DOHH2 (cell line): ENCODE data around the gene ZNF416.

ENCODE experiments used
- H3F3A ChIP-seq: fragments of 200-600 bp; sonication (generic), shearing (Covaris generic); 2 replicates; pipeline ENCODE4 v1.6.0; 2016; ENCODE audit warnings: antibody characterized with exemption, mild to moderate bottlenecking; ENCODE audit not compliant: control insufficient read depth, insufficient read depth
- H3K27ac ChIP-seq: fragments of 200-600 bp; sonication (generic); 2 replicates; pipeline ENCODE4 v1.5.1; 2014; ENCODE audit warnings: low read depth, mild to moderate bottlenecking, low read length, moderate library complexity
- H3K27me3 ChIP-seq: fragments of 200-600 bp; sonication (generic); 2 replicates; pipeline ENCODE4 v1.6.1; 2014; ENCODE audit warnings: mild to moderate bottlenecking, low read length, mixed read lengths; ENCODE audit not compliant: control insufficient read depth
- H3K36me3 ChIP-seq: fragments of 200-600 bp; sonication (generic); 2 replicates; pipeline ENCODE4 v1.6.1; 2014; ENCODE audit warnings: mild to moderate bottlenecking, low read length, moderate library complexity, mixed read lengths; ENCODE audit not compliant: control insufficient read depth
- H3K4me1 ChIP-seq: fragments of 200-600 bp; sonication (generic); 2 replicates; pipeline ENCODE4 v1.6.1; 2014; ENCODE audit warnings: mild to moderate bottlenecking, low read length, mixed read lengths; ENCODE audit not compliant: control insufficient read depth
- H3K4me2 ChIP-seq: fragments of 200-600 bp; sonication (generic); 2 replicates; pipeline ENCODE4 v1.6.0; 2014; ENCODE audit warnings: mild to moderate bottlenecking, low read length, moderate library complexity
- H3K4me3 ChIP-seq: fragments of 200-600 bp; sonication (generic); 2 replicates; pipeline ENCODE4 v1.5.1; 2014; ENCODE audit warnings: mild to moderate bottlenecking, low read length, mixed read lengths
- H3K79me2 ChIP-seq: fragments of 200-600 bp; sonication (generic); 2 replicates; pipeline ENCODE4 v1.6.1; 2014; ENCODE audit warnings: mild to moderate bottlenecking, low read length, mixed read lengths; ENCODE audit not compliant: control insufficient read depth
- H3K9me2 ChIP-seq: fragments of 200-600 bp; sonication (generic); replicated peaks from 2 replicates; pipeline ENCODE4 v1.6.1; 2014; ENCODE audit warnings: mild to moderate bottlenecking, low read length, mixed read lengths; ENCODE audit not compliant: control insufficient read depth
- H3K9me3 ChIP-seq: fragments of 200-600 bp; sonication (generic); 2 replicates; pipeline ENCODE4 v1.6.1; 2014; ENCODE audit warnings: antibody characterized with exemption, low read length, mixed read lengths; ENCODE audit not compliant: control insufficient read depth, insufficient read depth
- H4K20me1 ChIP-seq: fragments of 200-600 bp; sonication (generic); 2 replicates; pipeline ENCODE4 v1.6.0; 2014; ENCODE audit warnings: low read depth, mild to moderate bottlenecking, antibody characterized with exemption, low read length, moderate library complexity; ENCODE audit not compliant: control insufficient read depth, insufficient read depth
- CTCF ChIP-seq: fragments of 200-600 bp; sonication (generic); IDR thresholded peaks from one replicate; pipeline ENCODE4 v1.5.1; 2014; ENCODE audit warnings: antibody characterized with exemption, mild to moderate bottlenecking, low read depth, low read length; ENCODE audit not compliant: poor library complexity, severe bottlenecking
- EZH2phosphoT487 ChIP-seq: fragments of 200-600 bp; sonication (generic); IDR thresholded peaks from 2 replicates; pipeline ENCODE4 v1.6.1; 2017; ENCODE audit warnings: borderline replicate concordance, mild to moderate bottlenecking, antibody characterized with exemption, low read length, moderate library complexity, mixed read lengths

ZNF416 gene

GRCh38 chr19:57559008-57559403, 19.7 kb downstream of the ZNF416 start:
- no peaks in the 10 kb centered on the region for H3K79me2 ChIP-seq
- peaks cover 10% of the 10 kb centered on the region for H3K4me1 ChIP-seq
- H3F3A ChIP-seq: no peaks in the 10 kb centered on the region
- H3K9me2 ChIP-seq: no peaks in the 10 kb centered on the region
- peak overlapping the region; percentile 76 for H3K4me3 ChIP-seq
- TF ChIP-seq EZH2phosphoT487 (no peak), CTCF (no peak)
- no peak overlapping the region for H3K27ac ChIP-seq
- H4K20me1 ChIP-seq: no peaks in the 10 kb centered on the region
- H3K27me3 ChIP-seq: no peaks in the 10 kb centered on the region
- H3K36me3 ChIP-seq: peaks cover 18% of the 10 kb centered on the region; the same call in 1 of the 2 replicates
- H3K4me2 ChIP-seq: peak overlapping the region; percentile 71
- peaks cover 55% of the 10 kb centered on the region for H3K9me3 ChIP-seq

- Histone ChIP-seq H3F3A (no peaks in the 10 kb centered on the region), H3K4me3 (peak overlapping the region; percentile 76), H3K27ac (no peak overlapping the region), H3K79me2 (no peaks in the 10 kb centered on the region), H3K36me3 (peaks cover 18% of the 10 kb centered on the region; the same call in 1 of the 2 replicates), H3K9me2 (no peaks in the 10 kb centered on the region), H3K4me2 (peak overlapping the region; percentile 71), H3K4me1 (peaks cover 10% of the 10 kb centered on the region), H3K9me3 (peaks cover 53% of the 10 kb centered on the region), H4K20me1 (no peaks in the 10 kb centered on the region), H3K27me3 (no peaks in the 10 kb centered on the region)
- no peak for TF ChIP-seq EZH2phosphoT487
- TF ChIP-seq CTCF: no peak
Measured at GRCh38 chr19:57558525-57558924, 20.2 kb downstream of the ZNF416 start.

- Histone ChIP-seq H3K9me3 (peaks cover 52% of the 10 kb centered on the region), H3K79me2 (no peaks in the 10 kb centered on the region), H3K4me3 (no peak overlapping the region), H3K27me3 (no peaks in the 10 kb centered on the region), H3K9me2 (no peaks in the 10 kb centered on the region), H3K27ac (no peak overlapping the region), H3K4me2 (no peak overlapping the region), H3K36me3 (peaks cover 20% of the 10 kb centered on the region; the same call in 1 of the 2 replicates), H3K4me1 (peaks cover 10% of the 10 kb centered on the region), H3F3A (no peaks in the 10 kb centered on the region), H4K20me1 (no peaks in the 10 kb centered on the region)
- TF ChIP-seq CTCF (no peak), EZH2phosphoT487 (no peak)
Measured at GRCh38 chr19:57557659-57558058, 21.1 kb downstream of the ZNF416 start.
